Fibroblast of lung (primary cell): ENCODE results near the gene TEX2.

Source experiments
- EZH2 ChIP-seq: IDR thresholded peaks from 2 replicates; pipeline ENCODE4 v1.5.1; 2012; ENCODE audit warnings: low read length, control low read depth, mild to moderate bottlenecking; ENCODE audit errors: missing control alignments
- TF ChIP-seq, protein P1 (sequence below), 2 donors: IDR thresholded peaks in 1 of 2; conservative IDR thresholded peaks in 1 of 2; 1 replicate in 1 of 2; 2 replicates in 1 of 2; pipeline ENCODE4 v1.5.1; 2011 to 2012; ENCODE audit warnings: low read length in 2 of 2, control low read depth in 1 of 2, inconsistent platforms in 1 of 2, low read depth in 1 of 2, mild to moderate bottlenecking in 1 of 2

DNA sequence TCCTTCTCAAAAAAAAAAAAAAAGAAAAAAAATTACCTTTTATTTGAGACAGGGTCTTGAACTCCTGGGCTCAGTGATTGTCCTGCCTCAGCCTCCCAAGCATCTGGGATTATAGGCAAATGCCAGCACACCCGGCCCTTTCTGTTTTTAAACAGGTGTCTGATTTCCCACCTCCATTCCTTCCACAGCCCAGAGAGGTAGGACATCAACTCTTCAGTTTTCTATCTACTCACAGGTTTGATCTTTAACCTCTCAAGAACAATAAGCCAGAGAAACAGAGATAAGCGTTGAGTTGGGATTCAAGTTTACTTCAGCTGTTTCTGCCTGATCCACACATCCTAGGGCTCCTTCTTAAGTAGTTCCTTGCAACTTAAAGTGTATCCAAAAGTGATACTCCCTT is 41.5 kb upstream of the TEX2 start:
- TF ChIP-seq, protein P1, sequence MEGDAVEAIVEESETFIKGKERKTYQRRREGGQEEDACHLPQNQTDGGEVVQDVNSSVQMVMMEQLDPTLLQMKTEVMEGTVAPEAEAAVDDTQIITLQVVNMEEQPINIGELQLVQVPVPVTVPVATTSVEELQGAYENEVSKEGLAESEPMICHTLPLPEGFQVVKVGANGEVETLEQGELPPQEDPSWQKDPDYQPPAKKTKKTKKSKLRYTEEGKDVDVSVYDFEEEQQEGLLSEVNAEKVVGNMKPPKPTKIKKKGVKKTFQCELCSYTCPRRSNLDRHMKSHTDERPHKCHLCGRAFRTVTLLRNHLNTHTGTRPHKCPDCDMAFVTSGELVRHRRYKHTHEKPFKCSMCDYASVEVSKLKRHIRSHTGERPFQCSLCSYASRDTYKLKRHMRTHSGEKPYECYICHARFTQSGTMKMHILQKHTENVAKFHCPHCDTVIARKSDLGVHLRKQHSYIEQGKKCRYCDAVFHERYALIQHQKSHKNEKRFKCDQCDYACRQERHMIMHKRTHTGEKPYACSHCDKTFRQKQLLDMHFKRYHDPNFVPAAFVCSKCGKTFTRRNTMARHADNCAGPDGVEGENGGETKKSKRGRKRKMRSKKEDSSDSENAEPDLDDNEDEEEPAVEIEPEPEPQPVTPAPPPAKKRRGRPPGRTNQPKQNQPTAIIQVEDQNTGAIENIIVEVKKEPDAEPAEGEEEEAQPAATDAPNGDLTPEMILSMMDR (conservative IDR thresholded peaks at IDR 0.05 in 1 of 2, IDR thresholded peaks at IDR 0.05 in 1 of 2; ENCODE audit: low read depth in 1 of 2, low read length in 2 of 2), result no peak
- TF ChIP-seq EZH2, result no peak
